ENCODE measurements around the gene PIK3IP1.
"Not testable (repeated sequence)": the region's sequence is repeated elsewhere in the genome, so short reads cannot be mapped to it uniquely, and the experiment has no call there.

Gene PIK3IP1, protein sequence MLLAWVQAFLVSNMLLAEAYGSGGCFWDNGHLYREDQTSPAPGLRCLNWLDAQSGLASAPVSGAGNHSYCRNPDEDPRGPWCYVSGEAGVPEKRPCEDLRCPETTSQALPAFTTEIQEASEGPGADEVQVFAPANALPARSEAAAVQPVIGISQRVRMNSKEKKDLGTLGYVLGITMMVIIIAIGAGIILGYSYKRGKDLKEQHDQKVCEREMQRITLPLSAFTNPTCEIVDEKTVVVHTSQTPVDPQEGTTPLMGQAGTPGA

GRCh38 chr22:31292236-31292989, at the start of gene PIK3IP1:
TSS of gene PIK3IP1 (minus strand) at chr22:31292488. CDS start at chr22:31292344, 144 bp downstream.
- DNase-seq (ENCODE audit: low spot score) = peak; percentile 94

DNA sequence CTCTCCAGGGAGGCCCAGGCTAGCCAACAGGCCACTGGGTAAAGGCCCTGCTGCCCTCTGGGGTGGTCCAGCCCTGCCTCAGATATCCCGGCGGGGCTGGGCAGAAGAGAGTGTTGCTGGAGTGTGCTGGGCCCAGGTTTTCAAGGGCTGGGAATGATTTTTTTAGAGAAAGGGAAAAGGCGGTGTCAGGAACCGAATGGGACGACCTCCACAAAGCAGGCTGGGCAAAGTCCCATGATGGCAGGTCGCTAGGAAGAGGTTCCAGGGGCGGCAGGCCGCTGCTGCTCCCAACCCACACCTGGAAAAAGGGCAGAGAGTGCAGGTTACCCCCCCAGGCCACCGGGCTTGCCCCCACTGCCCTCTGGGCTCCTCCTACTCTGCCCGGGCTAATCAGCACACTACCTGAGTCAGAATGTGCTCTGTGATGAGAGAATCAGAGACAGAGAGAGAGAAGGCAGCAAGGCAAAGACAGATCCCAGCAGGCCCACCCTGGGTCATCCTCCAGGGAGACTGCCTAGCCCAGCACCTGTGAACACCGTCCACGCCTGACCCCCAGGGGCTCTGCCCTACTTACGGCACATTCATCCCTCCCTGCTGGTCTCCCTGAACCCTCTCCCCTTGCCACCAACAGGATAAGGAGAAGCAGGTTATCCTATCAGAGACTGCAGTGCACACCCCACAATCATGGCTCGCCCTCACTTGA, 49.2 kb upstream of the PIK3IP1 start:
- DNase-seq (ENCODE audit: low spot score) = no peak

DNA sequence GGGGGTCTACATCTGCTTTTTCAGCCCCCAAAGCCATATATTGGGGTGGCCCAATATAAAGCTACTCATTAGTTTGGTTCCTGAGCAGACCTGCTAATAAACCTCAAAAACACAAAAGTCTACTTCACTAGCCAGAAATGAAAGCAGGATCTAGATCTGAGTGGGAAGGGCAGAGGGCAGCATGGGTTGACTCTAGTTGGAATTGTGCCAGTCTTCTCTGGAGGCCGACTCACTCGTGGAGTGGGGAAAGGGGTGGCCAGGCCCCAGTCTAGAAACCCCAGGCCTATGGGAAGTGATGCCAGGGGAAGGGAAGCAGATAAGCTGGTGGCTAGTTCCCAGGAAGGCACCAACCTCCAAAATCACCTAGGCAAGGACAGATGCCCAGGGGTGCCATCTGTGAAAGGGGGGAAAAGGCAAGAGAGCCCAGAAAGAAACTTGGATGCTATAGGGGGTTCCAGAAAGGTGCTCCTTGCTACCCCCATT, 48.5 kb upstream of the PIK3IP1 start:
- no peak for DNase-seq (ENCODE audit: low spot score)

- DNase-seq (ENCODE audit: low spot score) = no peak
Observed at GRCh38 chr22:31340360-31340759, 48.1 kb upstream of the PIK3IP1 start.

GRCh38 chr22:31339148-31339832, 47.0 kb upstream of the PIK3IP1 start:
- no peak for DNase-seq (ENCODE audit: low spot score)

GRCh38 chr22:31337178-31337577, 44.9 kb upstream of the PIK3IP1 start:
- no peak for DNase-seq (ENCODE audit: low spot score)

- no peak for DNase-seq (ENCODE audit: low spot score)
Observed at GRCh38 chr22:31334329-31334728, 42.0 kb upstream of the PIK3IP1 start.

- DNase-seq (ENCODE audit: low spot score) = no peak
Observed at GRCh38 chr22:31333641-31334040, 41.4 kb upstream of the PIK3IP1 start.

DNA sequence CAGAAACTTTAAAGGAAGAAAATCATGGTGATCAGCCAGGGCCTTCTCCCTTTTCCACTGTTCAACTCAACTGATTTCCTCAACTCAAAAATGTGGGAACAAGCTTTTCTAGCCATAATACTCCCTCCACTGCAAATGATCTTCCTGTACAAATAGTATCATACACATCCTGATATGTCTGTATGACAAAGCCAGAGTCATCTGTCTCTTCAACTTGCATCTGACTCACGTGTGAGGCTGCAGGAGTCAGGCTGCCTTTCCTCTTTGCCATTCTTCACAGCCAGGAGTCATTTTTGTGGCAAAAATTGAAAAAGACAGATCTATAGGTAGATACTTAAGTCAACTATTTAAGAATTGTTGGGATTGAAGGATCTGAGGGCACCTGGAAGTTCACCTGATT, 40.6 kb upstream of the PIK3IP1 start:
- DNase-seq (ENCODE audit: low spot score) = no peak

DNA sequence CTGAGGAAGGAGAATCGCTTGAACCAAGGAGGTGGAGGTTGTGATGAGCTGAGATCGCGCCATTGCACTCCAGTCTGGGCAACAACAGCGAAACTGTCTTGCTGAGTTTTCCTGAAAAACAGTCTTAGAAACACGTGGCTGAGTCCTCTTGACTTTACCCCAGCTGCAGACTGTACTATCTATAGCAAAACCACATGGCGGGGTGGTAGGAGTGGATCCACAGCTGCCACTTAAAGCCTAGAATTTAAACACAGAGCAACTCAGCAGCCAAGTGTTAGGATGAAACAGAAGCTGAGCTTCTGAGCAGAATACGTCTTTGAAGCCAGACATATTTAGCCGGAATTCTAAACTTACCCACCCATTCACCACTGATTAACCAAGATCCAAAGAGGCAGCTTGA, 39.7 kb upstream of the PIK3IP1 start:
- peak; percentile 69 for DNase-seq (ENCODE audit: low spot score)

GRCh38 chr22:31329453-31330215, 37.3 kb upstream of the PIK3IP1 start:
- DNase-seq (ENCODE audit: low spot score) = no peak

DNA sequence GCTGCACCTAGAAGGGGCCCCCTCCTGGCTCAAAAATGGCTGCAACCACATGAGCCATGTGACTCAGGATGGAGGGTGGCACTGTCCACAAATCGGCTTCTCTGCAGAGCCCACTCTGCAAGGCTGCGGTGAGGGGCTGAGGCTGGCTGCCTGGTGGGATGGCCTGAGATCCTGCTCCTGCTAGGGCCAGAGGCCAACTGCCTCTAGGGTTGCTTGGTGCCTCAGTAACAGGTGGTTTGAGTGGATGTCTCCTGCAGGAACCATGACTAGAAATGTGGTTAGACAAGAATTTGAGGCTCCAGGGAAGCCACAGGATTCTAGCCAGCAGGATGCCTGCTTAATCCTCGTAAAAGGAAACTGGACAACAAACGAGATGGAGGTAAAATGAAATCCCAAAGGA, 36.7 kb upstream of the PIK3IP1 start:
- no peak for DNase-seq (ENCODE audit: low spot score)

- no peak for DNase-seq (ENCODE audit: low spot score)
Observed at GRCh38 chr22:31328544-31328960, 36.3 kb upstream of the PIK3IP1 start.

GRCh38 chr22:31327806-31328543, 35.7 kb upstream of the PIK3IP1 start:
- no peak for DNase-seq (ENCODE audit: low spot score)

DNA sequence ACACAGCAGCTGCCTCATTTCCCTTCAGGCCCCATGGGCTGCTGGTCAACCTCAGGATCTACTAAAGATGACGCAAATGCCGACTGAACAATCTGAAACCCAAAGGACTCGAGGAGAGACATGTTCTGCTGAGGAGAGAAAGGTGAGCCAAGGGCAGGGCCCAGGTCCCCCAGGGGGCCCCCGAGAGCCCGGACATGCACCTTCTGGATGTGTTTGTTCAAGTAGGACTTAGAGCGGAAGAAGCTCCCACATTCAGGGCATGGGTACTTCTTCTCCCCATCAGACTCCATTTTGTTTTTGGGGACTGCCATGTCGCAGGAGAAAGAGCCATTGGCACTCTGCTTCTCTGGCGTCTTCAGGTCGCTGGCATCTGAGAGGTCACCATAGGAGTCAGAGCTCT, 34.6 kb upstream of the PIK3IP1 start:
- no peak for DNase-seq (ENCODE audit: low spot score)

GRCh38 chr22:31323578-31324550, 31.6 kb upstream of the PIK3IP1 start:
- no peak for DNase-seq (ENCODE audit: low spot score)

GRCh38 chr22:31321421-31321820, 29.1 kb upstream of the PIK3IP1 start:
- no peak for DNase-seq (ENCODE audit: low spot score)

DNA sequence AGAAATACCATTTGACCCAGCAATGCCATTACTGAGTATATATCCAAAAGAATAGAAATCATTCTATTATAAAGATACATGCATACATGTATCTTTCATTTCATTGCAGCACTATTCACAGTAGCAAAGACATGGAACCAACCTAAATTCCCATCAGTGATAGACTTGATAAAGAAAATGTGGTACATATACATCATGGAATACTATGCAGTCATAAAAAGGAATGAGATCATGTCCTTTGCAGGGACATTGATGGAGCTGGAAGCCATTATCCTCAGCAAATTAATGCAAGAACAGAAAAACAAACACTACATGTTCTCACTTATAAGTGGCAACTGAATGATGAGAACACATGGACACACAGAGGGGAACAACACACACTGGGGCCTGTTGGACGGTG, 21.9 kb upstream of the PIK3IP1 start:
- DNase-seq (ENCODE audit: low spot score) = not testable (repeated sequence)

- peak; percentile 57 for DNase-seq (ENCODE audit: low spot score)
Observed at GRCh38 chr22:31313366-31314147, 21.3 kb upstream of the PIK3IP1 start.
